ENCODE measurements around the gene ECHDC1.

GRCh38 chr6:127263481-127263880 lies 79.9 kb downstream of the ECHDC1 start:
- TF ChIP-seq CTCF (IDR thresholded peaks at IDR 0.05; ENCODE audit: borderline replicate concordance, extremely low read depth, low read length, poor library complexity, severe bottlenecking) = no peak
- no peak for TF ChIP-seq EZH2 (IDR thresholded peaks at IDR 0.05; ENCODE audit: borderline replicate concordance, low read depth, low read length, severe bottlenecking)

Measured in DND-41 (cell line).